Measurements from ENCODE around the gene TARBP1.

TARBP1 gene

DNA sequence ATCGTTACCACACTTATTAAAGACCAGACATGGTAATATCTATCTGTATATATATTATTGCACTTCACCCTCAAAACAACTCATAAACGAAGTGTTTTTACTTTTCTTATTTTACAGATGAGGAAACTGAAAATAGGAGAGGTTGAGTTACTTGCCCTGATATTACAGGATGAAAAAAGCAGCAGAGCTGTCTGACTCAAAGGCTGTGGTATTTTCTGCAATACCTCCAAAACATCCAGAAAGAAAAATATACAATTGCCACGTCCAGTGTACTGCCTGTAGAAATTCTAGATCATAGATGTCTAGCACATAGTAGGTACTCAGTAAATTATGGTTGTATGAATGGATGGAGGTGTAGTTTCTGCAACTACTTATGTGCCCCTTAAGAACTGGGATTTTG, 5.2 kb upstream of the TARBP1 start:
- no peak for DNase-seq (ENCODE audit: low spot score)

DNA sequence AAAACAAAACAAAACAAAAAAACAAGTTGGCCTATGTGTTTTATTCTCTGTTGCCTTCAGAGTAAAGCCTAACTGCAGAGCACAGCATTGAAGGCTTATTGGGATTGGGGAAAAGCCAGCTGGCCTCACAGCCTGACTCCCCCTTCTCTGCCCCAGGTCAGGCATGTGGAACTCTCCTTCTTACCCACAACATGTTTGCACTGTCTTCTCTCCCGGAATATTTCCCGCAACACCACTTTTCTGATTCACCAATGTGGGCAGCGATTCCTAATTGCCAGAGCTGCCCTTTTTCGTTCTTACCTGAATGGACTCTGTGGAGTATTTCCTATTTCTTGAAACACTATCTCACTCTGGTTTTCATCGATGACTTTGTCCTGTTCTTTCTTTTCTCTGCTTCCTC, 2.8 kb upstream of the TARBP1 start:
- no peak for DNase-seq (ENCODE audit: low spot score)

DNA sequence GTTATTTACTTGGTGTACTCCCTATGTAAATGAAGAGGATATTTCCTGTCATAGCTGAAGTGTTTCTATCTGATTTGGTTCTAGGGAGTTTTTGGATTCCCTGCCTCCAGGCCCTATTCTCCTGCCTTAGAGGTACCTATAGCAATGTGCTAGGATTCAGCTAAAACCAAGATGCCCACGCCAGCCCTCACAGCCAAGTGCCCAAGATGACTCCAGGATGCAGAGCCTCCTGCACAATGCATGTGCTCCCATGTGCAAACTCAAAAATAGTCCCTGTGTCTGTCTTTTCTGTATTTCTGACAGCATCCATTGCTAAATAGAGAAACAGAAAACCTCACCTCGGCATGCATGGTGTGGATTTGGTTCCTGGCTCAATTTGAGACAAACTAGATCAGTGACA, 887 bp upstream of the TARBP1 start:
- no peak for DNase-seq (ENCODE audit: low spot score)

DNA sequence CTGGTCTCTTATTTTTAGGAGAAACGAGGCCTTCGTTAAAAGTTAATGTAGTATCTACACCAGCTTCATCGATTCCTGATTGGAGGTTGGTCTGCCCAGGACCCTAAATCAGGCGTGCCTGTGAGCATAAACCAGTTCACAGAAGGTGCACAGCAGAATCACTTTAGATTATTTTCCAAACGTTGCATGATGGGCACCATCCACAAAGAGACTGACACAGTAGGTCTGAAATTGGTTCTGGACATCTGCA, 256 bp upstream of the TARBP1 start:
- no peak for DNase-seq (ENCODE audit: low spot score)

DNA sequence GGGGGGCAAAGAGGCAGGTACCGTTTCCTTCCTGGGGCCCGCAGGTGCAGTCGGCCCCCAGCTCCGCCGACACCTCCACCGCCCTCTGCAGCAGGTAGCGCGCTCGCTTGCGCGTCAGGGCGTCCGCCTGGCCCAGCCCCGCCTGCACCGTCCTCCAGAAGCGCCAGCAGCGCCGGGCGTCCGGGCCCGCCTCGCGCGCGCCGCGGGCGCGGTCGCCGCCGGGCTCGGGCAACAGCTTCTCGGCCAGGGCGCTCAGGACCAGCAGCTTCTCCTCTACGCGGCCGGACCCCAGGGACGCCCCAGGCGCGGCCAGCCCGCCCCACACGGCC, 863 bp downstream of the TARBP1 start:
- DNase-seq (ENCODE audit: low spot score) = peak; percentile 42

DNA sequence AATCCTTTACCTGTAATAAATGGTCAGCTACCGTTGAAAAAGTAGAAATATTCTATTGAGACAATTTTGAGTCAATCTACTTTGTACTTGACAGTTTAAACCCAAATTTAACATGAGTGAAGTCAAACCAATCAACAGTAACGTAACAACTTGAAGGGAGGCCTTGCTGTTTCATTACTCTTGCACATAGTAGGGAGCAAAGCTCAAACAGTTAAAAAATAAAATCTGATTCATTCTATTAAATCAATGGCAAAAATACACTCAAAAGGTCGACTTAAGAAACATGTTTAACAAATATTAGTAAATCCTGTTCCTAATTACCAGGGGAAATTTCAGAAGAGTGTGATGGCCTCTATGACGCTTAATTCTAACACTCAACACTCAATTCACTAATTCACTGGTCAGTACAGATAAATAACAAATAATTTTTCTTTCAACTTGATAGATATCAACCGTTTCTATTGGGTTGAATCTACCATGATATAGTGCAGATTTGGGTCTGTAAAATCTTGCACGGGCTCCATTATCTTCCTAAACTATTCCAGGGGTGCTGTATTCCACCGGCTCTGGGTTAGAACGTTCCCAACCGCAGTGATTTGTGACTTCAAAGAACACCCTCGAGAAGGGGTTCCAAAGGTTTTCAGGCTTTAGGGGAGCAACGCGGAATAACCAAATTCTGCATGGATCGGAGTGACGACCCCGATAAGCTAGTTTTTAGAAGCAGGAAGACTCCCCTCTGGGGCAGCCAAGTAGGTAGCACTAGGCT, 1.4 kb downstream of the TARBP1 start:
- DNase-seq (ENCODE audit: low spot score) = no peak

DNA sequence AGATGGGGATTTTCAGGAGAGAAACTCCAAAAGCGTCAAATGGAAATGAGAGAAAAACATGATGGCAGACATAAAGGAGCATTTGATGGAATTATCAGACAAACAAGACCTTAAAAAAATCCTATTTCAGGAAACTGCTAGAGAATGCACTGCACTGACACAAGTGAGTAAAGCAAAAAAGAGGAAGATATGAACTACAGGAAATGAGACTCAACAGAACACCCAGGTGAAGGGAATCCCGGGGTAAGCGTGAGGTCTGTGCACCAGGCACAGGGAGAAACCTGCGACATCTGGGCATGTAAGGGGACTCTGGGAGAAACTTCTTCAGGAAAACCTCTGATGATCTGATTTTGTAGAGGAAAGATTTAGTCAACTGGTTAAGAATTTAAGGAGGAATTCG, 2.8 kb downstream of the TARBP1 start:
- DNase-seq (ENCODE audit: low spot score) = no peak

DNA sequence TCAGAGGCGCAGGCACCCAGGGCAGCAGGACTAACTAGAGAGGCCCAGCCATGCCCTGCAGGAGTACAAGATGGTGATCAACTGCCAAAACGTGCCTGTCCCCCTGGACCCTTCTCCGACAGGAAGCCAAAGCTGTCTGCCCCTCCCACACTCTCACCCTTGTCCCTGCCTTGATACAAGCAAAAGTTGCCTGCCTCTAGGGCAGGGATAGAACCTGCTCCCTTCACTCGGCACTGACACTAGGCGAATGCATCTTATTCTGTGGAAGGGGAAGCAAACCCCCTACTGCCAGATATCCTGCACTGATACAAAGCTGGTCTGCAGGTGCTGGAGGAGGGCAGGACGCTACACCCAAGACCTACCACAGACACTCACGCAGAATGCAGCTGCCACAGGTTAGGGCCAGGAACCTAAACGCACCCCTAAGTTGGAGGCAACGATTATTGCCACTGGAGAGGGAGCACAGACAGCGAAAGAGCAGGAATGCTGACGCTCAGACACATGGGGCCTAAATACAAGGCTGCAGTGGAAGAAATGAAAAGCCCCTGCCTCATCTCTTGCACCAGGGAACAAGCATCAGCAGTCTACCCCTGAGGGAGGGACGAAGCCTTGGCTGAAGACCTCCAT, 3.7 kb downstream of the TARBP1 start:
- DNase-seq (ENCODE audit: low spot score) = no peak

DNA sequence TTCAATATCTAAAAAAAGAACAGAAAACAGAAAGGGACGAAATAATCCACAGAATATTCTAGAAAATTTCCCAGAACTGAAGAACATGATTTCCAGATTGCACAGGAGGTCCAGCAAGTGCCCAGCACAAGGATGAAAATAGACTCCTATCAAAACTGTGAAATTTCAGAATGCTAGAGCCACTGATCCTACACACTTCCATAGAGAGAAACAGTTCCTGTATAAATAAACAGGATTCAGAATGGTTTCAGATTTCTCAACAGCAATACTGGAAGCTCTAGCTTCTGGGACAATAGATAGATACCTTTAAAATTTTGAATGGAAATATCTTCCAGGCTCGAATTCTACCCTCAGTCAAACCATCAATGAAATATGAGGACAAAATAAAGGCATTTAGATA, 4.6 kb downstream of the TARBP1 start:
- no peak for DNase-seq (ENCODE audit: low spot score)

DNA sequence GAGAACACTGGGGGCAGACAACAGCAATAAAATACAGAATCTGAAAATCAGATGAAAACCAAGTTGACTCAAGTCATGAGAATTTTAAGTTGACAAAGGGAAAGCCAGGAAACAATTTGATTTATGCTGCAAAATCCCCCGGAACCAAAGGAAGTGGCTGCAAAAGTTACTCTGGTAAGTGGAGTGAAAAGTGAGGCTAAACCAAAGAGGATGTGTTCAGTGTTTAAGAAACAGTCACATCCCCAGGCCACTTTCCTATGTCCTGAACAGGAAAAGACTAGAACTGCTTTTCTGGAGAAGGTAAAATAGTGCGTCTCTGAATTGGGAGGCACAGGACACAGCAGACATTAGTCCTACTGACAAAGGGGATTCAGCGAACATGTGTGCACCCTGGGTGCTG, 5.9 kb downstream of the TARBP1 start:
- no peak for DNase-seq (ENCODE audit: low spot score)

DNA sequence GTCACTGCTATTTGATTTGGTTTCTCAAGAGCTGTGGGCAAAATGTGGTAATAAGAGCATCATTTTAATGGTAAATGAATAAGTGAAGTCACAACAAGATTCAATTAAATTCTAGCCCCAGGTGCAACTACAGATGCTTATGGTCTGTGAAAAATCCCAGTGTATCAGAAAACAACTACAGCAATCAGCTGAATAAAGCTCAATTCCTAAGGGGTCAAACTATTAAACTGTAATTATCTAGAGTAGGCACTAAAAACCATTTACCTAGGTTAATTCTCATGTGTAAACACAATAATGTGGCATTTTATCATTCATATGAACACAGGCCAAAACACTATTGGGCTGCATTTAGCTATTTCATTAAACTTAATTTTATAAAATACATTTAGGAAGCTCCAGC, 9.6 kb downstream of the TARBP1 start:
- DNase-seq (ENCODE audit: low spot score) = no peak

DNA sequence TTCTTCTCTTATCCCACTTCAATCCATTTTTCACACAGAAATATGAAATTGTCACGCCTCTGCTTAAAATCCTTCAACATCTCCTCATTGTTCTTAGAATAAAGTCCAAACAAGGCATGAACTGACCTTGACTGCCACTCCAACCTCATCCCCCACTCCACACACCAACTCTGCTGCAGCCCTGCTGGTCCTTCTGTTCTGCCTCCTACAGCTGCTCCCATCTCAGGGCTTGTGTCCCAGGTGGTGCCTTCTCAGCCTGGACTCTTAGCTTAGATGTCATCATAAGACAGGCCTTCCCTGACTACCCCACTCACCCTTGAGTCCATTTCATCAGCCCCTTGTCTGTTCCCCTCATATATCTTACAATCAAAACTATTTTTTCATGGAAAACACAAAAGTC, 10.4 kb downstream of the TARBP1 start:
- no peak for DNase-seq (ENCODE audit: low spot score)

DNA sequence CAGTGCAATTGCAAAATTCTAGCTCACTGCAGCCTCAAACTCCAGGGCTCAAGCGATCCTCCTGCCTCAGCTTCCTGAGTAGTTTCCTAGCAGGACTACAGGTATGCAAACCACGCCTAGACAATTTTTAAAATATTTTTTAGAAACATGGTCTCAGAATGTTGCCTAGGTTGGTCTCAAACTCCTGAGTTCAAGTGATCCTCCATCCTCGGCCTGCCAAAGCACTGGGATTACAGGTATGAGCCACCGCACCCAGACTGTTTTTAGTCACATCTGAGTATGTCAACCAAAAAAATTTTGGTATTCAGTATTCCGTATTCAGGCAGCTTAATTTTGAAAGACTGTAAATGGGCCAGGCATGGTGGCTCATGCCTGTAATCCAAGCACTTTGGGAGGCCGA, 11.2 kb downstream of the TARBP1 start:
- DNase-seq (ENCODE audit: low spot score) = no peak

DNA sequence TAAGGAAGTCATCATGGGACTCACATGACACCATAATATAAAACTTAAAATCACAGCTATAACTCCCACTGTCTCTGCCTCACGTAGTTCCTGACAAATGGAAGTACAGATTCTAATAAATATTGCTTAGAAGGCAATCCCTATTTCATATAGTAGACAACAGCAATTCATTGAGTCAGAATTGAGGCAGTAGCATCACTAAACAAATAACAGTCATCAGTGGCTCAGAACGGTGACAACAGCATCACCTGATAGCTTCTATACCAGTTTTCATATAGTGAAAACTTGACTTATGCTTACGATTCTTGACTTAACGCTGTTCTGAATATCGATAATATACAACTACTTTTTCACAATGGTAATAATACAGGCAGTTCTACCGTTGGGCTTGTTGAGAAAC, 12.0 kb downstream of the TARBP1 start:
- no peak for DNase-seq (ENCODE audit: low spot score)

DNA sequence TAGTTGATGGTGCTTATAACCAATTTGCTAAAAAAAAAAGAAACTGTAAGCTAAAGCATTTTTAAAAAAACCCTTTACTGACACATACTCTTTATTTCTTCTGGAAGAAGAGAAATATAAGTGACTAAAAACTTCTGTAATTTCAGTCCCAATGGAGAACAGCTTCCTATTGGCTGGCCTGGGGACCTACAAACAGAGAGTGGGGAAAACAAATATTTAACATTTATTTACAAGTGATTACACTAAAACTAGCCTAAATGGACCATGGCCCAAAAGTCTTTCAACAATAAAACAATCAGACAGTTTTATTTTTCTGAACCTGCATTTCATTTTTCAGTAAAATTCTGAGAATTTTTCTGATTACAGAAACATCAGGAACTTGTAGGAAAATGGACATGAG, 15.2 kb downstream of the TARBP1 start:
- DNase-seq (ENCODE audit: low spot score) = no peak

DNA sequence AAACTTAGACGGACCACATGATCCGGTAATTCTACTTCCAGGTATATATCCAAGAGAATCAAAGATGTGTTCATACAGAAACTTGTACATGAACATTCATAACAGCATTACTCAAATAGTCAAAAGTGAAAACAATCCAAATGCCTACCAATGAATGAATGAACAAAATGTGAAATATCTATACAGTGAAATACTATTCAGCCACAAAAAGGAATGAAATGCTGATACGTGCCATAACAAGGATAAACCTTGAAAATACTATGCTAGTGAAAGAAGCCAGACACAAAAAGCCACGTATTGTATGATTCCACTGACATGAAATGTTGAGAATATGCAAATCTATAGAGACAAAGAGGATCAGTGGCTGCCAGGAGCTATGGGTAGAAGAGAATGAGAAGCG, 18.3 kb downstream of the TARBP1 start:
- no peak for DNase-seq (ENCODE audit: low spot score)

DNA sequence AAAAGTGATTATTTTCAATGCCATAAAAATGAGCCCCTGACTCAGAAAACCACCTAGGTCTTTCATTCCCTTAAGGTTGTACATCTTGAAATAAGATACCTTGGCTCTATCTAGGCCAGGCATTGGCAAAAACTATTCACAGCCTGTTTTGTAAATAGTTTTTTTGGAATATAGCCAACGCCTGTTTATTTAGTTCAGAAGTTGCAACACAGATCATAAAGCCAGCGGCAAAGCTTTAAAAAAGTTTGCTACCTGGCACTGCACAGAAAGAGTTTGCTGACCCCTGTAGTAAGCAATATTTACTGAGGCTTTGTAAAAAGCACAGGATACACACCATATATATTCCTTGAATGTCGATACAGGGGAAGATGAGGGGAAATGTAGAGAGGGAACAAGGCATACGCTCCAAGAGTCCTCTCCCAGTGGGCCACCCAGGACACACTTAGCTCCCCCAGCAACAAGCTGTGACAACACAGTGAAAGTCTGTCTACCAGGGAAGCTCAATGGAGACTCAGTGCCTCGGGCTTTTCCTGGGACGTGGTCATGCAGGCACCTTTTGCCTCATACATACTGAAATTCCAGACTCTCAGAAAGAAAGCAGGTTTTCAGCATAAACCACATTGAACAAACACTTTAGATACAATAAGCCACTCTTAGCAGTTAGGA, 20.5 kb downstream of the TARBP1 start:
- DNase-seq (ENCODE audit: low spot score) = no peak

DNA sequence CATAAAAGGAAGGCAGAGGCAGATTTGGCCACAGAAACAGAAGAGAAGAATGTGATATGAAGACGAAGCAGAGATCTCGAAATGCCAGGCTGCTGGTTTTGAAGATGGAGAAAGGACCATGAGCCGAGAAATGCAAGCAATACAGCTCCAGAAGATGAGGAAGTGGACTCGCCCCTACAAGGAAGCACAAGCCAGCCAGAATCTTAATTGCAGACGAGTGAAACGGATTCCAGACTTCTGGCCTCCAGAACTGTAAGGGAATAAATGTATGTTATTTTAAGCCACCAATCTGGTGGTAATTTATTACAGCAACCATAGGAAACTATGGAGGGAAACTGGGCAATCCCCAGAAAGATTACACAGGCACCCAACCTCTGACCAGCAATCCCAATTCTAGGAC, 24.1 kb downstream of the TARBP1 start:
- no peak for DNase-seq (ENCODE audit: low spot score)

DNA sequence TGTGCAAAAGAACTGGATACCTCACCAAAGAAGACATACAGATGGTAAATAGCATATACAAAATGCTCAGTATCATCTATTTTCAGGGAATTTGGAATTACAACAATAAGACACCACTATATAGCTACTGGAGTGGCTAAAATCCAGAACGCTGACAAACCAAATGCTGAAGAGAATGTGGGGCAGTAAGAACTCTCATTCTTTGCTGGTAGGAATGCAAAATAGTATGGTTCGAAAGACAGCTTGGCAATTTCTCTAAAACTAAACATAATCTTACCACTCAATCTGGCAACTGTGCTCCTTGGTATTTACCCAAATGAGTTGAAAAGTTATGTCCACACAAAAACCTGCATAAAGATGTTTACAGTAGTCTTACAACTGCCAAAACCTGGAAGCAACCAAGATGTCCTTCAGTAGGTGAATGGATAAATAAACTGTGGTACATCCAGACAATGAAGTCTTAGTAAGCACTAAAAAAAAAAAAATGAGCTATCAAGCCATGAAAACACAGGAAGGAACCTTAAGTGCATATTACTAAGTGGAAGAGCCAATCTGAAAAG, 26.5 kb downstream of the TARBP1 start:
- no peak for DNase-seq (ENCODE audit: low spot score)

DNA sequence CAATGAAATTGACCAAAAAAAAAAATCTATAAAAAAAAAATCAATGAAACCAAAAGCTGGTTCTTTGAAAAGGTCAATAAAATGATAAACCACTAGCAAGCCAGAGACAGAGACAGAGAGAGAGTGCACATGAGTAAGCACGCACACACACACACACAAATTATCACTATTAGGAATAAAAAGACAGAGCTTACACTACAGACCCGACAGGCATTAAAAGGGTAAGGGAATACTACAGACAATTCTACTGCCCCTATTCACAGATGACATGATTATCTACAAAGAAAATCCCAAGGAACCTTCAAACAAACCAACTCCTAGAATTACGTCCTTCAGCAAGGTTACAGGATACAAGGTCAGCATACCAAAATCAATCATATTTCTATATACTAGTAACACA, 38.6 kb downstream of the TARBP1 start:
- DNase-seq (ENCODE audit: low spot score) = no peak

DNA sequence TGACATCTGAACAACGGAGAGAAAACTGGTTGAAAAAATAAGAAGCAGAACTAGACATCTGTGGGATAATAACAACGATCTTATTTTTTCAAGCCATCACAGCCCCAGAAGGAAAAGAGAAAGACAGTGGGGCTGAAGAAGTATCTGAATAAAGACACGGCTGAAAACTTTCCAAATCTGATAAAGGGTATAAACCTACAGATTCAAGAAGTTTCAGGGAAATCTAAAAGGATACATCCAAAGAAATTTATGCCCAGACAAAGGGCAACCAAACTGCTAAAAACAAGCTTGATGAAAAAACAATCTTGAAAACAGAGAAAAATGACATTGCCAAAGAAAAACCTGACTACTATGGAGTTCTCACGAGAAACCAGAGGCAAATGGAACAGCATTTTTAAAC, 40.4 kb downstream of the TARBP1 start:
- DNase-seq (ENCODE audit: low spot score) = no peak

DNA sequence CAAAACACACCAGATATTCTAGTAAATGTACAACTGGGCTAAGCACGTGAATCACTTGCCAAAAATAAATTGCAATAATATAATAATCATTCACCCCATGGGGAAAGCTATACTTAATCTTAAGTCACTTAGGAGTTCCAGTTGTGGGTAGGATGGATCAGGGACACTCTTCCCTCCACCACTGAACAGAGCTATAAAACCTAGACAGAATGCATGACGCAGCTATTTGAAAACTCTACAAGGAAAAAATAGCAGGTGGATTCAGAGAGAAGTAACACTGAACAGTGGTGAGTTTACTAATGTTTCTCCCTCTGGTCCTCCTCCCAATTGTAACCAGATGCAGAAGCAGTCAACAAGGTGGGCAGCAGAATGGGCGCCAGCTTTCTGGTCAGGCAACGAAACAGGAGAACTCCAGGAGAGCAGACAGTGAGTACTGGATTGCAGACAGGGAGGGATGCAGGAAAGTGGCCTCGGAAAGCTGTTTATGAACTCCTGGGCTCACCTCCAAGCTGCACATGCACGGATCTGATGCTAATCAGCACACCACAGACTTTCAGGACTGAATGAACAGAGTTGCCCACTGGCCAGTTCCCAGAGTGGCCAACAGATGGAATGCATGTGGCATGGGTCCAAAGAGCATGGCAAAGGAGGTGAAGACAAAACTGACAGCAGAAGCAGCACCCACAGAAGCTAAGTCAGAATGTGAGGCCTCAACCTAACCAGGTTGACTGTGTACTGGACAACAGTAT, 41.4 kb downstream of the TARBP1 start:
- no peak for DNase-seq (ENCODE audit: low spot score)

DNA sequence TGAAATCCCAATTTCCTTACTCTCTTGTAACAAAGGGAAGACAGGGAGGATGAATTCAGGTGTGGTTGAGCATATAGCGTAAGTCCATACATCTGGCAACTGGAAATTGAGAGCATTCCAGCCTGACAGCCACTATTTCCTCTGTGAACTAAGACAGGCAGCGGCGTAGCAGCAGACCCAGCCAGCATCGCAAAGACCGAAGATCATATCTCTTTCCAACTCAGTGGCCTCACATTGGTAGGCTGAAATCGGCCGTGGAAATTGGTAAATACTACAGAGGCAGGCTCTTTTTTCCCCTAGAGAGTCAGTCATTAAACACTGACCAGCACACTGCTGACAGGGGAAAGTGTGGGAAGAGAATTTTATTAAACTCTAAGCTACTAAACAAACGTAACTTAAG, 43.4 kb downstream of the TARBP1 start:
- no peak for DNase-seq (ENCODE audit: low spot score)

Data from Ammon's horn (tissue), 1 donor.